ENCODE data around the gene ATRIP. TPM values are rescaled to one million over a fixed set of nuclear protein-coding genes. Genes with fewer than 3 reads are reported as not detected.

Gene ATRIP
- total and polyA plus RNA-seq, 8 donors = 2.3 to 34.4 (median 4.6) TPM

GRCh38 chr3:48439820-48440589, 6.5 kb upstream of the ATRIP start, which contains the start of the genes CCDC51 and TMA7:
TSS of gene CCDC51 (minus strand) at chr3:48440119. CDS start at chr3:48435128, 4,991 bp downstream.
TSS of gene TMA7 (plus strand) at chr3:48440257. CDS start at chr3:48440297, 40 bp downstream.
- peak within 1 kb of the TSS; percentile 70 to 88 (median 80) for H3K4me3 ChIP-seq
- intact Hi-C loops (cut with DNase I; ENCODE audit: low total_unique reads) = no loop called here
- H3K27me3 ChIP-seq = no peaks in the 10 kb centered on the region
- H3K9me3 ChIP-seq = no peaks in the 10 kb centered on the region
- TF ChIP-seq POLR2AphosphoS5 (IDR thresholded peaks at IDR 0.05) = peak; percentile 86 to 99 (median 99)
- no peak for TF ChIP-seq CTCF (IDR thresholded peaks at IDR 0.05)
- TF ChIP-seq EP300 (IDR thresholded peaks at IDR 0.05) = no peak
- peak in 2 of 4 donors; percentile 86 to 91 for TF ChIP-seq POLR2A (IDR thresholded peaks at IDR 0.05)
- H3K27ac ChIP-seq = peak within 1 kb of the TSS; percentile 90 to 95 (median 94)
- WGBS, 5 donors = 0 to 2% (median 1%) methylated on average over 48 to 54 of the region's 54 CpGs
- peaks cover 17 to 43% (median 30%) of the 10 kb centered on the region in 4 donors for H3K4me1 ChIP-seq
- peak; percentile 99 for DNase-seq
- peaks cover 4 to 36% (median 34%) of the 10 kb centered on the region in 4 donors for H3K36me3 ChIP-seq

- WGBS, 5 donors = 0 to 2% (median 1%) methylated on average over 21 of the region's 21 CpGs
- TF ChIP-seq POLR2A (IDR thresholded peaks at IDR 0.05) (no peak), POLR2AphosphoS5 (IDR thresholded peaks at IDR 0.05) (no peak), CTCF (IDR thresholded peaks at IDR 0.05) (no peak), EP300 (IDR thresholded peaks at IDR 0.05) (no peak)
- intact Hi-C loops (cut with DNase I; ENCODE audit: low total_unique reads) = no loop called here
- H3K4me1 ChIP-seq = peaks cover 17 to 42% (median 33%) of the 10 kb centered on the region in 4 donors
- peak overlapping the region; percentile 70 to 88 (median 80) for H3K4me3 ChIP-seq
- peak in 1 of 2 donors; percentile 54 for DNase-seq
- H3K9me3 ChIP-seq = no peaks in the 10 kb centered on the region
- peaks cover 4 to 37% (median 35%) of the 10 kb centered on the region in 4 donors for H3K36me3 ChIP-seq
- H3K27me3 ChIP-seq = no peaks in the 10 kb centered on the region
- H3K27ac ChIP-seq = peak overlapping the region; percentile 90 to 95 (median 94)
Observed at GRCh38 chr3:48440590-48440958, 6.0 kb upstream of the ATRIP start.

GRCh38 chr3:48441940-48442339, 4.6 kb upstream of the ATRIP start:
- TF ChIP-seq EP300 (IDR thresholded peaks at IDR 0.05) (no peak), POLR2A (IDR thresholded peaks at IDR 0.05) (no peak), CTCF (IDR thresholded peaks at IDR 0.05) (no peak), POLR2AphosphoS5 (IDR thresholded peaks at IDR 0.05) (no peak)
- H3K4me1 ChIP-seq = peaks cover 24 to 48% (median 39%) of the 10 kb centered on the region in 4 donors
- H3K4me3 ChIP-seq = peak overlapping the region in 2 of 4 donors; percentile 70 to 81
- H3K27me3 ChIP-seq = no peaks in the 10 kb centered on the region
- intact Hi-C loops (cut with DNase I; ENCODE audit: low total_unique reads) = no loop called here
- H3K9me3 ChIP-seq = no peaks in the 10 kb centered on the region
- DNase-seq = no peak
- H3K36me3 ChIP-seq = peaks cover 4 to 37% (median 35%) of the 10 kb centered on the region in 4 donors
- 73 to 77% (median 76%) methylated on average over 6 of the region's 6 CpGs for WGBS, 5 donors
- H3K27ac ChIP-seq = peak overlapping the region in 1 of 5 donors; percentile 95

- 58 to 71% (median 60%) methylated on average over 6 of the region's 6 CpGs for WGBS, 5 donors
- no peaks in the 10 kb centered on the region for H3K27me3 ChIP-seq
- intact Hi-C loops (cut with DNase I; ENCODE audit: low total_unique reads) = no loop called here
- H3K36me3 ChIP-seq = peaks cover 4 to 40% (median 37%) of the 10 kb centered on the region in 4 donors
- no peak for TF ChIP-seq POLR2AphosphoS5 (IDR thresholded peaks at IDR 0.05)
- TF ChIP-seq POLR2A (IDR thresholded peaks at IDR 0.05) = no peak
- no peak for TF ChIP-seq CTCF (IDR thresholded peaks at IDR 0.05)
- TF ChIP-seq EP300 (IDR thresholded peaks at IDR 0.05) = no peak
- peak overlapping the region in 2 of 4 donors; percentile 75 to 82 for H3K4me3 ChIP-seq
- peaks cover 27 to 57% (median 44%) of the 10 kb centered on the region in 4 donors for H3K4me1 ChIP-seq
- no peak for DNase-seq
- peak overlapping the region in 1 of 5 donors; percentile 96 for H3K27ac ChIP-seq
- H3K9me3 ChIP-seq = no peaks in the 10 kb centered on the region
Observed at GRCh38 chr3:48445277-48445882, 1.2 kb upstream of the ATRIP start.

Data from stomach (tissue), 9 donors.